ENCODE data around the gene NSMCE1. TPM values are rescaled to one million over a fixed set of nuclear protein-coding genes. Genes with fewer than 3 reads are reported as not detected.
"Not testable (repeated sequence)": the region's sequence is repeated elsewhere in the genome, so short reads cannot be mapped to it uniquely, and the experiment has no call there.

Gene NSMCE1
- total and polyA plus RNA-seq, 8 donors, result 48.6 to 71.7 (median 65.0) TPM

DNA sequence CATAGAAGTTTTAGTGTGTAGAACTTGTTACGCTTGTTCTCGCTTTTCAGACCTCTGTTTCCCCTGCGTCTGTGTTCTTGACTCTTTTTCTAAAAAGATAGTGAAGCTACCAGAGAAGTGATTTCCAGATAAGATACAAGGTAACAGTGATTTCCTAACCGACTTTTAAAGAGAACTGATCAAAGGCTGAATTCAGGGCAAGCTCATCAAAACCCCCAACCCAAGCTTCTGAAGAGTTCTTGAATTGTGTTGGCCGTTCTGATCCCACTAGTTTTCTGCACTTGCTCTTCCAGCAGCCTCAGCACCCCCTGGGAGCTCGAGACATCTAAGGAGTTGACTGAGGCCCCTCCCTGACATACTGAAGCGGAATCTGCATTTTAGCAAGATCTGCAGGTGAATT lies 12.7 kb upstream of the NSMCE1 start:
- Histone ChIP-seq H3K36me3 (no peaks in the 10 kb centered on the region), H3K27ac (no peak overlapping the region), H3K9me3 (no peaks in the 10 kb centered on the region), H3K4me3 (no peak overlapping the region), H3K27me3 (no peaks in the 10 kb centered on the region), H3K4me1 (peaks cover 0 to 7% of the 10 kb centered on the region in 2 donors)
- DNase-seq, result no peak
- intact Hi-C loops (cut with DNase I), result no loop called here
- ATAC-seq, result no peak
- TF ChIP-seq, protein P1, sequence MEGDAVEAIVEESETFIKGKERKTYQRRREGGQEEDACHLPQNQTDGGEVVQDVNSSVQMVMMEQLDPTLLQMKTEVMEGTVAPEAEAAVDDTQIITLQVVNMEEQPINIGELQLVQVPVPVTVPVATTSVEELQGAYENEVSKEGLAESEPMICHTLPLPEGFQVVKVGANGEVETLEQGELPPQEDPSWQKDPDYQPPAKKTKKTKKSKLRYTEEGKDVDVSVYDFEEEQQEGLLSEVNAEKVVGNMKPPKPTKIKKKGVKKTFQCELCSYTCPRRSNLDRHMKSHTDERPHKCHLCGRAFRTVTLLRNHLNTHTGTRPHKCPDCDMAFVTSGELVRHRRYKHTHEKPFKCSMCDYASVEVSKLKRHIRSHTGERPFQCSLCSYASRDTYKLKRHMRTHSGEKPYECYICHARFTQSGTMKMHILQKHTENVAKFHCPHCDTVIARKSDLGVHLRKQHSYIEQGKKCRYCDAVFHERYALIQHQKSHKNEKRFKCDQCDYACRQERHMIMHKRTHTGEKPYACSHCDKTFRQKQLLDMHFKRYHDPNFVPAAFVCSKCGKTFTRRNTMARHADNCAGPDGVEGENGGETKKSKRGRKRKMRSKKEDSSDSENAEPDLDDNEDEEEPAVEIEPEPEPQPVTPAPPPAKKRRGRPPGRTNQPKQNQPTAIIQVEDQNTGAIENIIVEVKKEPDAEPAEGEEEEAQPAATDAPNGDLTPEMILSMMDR (IDR thresholded peaks at IDR 0.05), result no peak

DNA sequence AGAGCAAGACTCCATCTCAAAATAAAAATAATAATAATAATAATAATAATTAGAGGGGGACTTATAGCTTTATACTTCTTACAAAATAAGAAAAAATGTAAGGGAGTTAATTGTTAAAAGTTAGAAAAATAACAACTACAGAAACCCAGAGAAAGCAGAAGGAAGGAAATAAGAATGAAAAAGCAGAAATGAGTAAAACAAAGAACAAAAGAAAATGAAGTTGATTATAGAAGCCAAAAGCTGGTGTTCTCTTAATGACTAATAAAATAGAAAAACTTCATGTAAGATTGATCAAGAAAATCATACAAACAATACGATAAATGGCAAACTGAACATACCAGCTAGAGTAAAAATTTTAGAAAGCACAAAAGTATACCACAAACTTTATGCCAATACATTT lies 6.8 kb upstream of the NSMCE1 start:
- Histone ChIP-seq H3K36me3 (no peaks in the 10 kb centered on the region), H3K9me3 (no peaks in the 10 kb centered on the region), H3K4me1 (no peaks in the 10 kb centered on the region), H3K4me3 (no peak overlapping the region), H3K27me3 (no peaks in the 10 kb centered on the region), H3K27ac (no peak overlapping the region)
- no peak for DNase-seq
- intact Hi-C loops (cut with DNase I), result no loop called here
- no peak for ATAC-seq
- TF ChIP-seq, protein P1 (IDR thresholded peaks at IDR 0.05), result no peak

DNA sequence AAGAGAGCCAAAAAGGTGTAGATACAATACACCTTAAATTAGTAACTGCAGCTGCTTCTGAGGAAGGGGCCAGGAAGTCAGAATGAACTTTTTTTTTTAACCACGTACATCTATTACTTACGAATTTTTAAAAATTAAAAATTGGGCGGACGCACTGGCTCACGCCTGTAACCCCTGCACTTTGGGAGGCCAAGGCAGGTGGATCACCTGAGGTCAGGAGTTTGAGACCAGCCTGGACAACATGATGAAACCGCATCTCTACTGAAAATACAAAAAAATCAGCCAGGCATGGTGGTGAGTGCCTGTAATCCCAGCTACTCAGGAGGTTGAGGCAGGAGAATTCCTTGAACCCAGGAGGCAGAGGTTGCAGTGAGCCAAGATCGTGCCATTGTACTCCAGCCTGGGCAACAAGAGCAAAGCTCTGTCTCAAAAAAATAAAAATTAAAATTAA lies 5.9 kb upstream of the NSMCE1 start:
- H3K27ac ChIP-seq, result not testable (repeated sequence)

DNA sequence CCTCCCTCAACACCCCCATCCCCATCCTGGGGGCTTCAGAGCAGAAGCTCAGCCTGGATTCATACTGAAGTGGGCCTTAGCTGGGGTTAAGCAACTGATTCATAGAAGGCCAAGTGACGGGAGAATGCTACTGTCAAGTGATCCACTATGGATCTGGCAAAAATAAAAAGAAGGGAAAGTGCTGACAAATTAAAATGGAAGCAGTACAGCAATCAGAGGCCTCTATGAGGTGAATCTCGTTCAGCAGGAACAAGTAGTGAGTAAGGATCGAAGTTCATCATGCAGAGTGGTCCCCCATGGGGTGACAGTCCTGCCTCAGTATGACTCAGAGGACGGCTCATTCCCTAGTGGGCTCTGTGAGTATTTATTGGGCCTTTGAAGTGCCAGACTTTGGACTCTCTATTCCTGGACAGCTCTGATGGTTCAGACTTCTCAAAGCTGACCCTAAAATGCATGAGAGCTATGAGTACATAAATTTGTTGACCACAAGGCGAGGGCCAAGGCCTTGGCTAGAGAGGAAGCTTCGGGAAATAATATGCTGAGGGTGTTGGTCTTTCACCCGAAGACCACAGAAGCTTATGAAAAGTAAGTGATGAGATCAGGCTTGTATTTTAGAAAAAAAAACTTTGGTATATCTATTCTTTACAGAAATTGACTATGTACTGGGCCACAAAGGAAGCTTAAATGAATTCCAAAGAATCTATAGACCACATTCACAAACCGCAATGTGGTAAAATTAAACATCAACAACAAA lies 5.3 kb upstream of the NSMCE1 start:
- ATAC-seq (no peak), DNase-seq (no peak)
- TF ChIP-seq, protein P1 (IDR thresholded peaks at IDR 0.05), result no peak
- no peaks in the 10 kb centered on the region for H3K36me3 ChIP-seq
- H3K9me3 ChIP-seq, result no peaks in the 10 kb centered on the region
- no peak overlapping the region for H3K4me3 ChIP-seq
- intact Hi-C loops (cut with DNase I), result no loop called here
- H3K4me1 ChIP-seq, result peaks cover 0 to 3% of the 10 kb centered on the region in 2 donors
- H3K27ac ChIP-seq, result no peak overlapping the region
- H3K27me3 ChIP-seq, result no peaks in the 10 kb centered on the region

More for the DNA sequence above, 5.9 kb upstream of the NSMCE1 start:
- H3K9me3 ChIP-seq; H3K4me1 ChIP-seq; H3K4me3 ChIP-seq; H3K27me3 ChIP-seq; ATAC-seq; DNase-seq; intact Hi-C loops (cut with DNase I); H3K36me3 ChIP-seq: not testable (repeated sequence)

DNA sequence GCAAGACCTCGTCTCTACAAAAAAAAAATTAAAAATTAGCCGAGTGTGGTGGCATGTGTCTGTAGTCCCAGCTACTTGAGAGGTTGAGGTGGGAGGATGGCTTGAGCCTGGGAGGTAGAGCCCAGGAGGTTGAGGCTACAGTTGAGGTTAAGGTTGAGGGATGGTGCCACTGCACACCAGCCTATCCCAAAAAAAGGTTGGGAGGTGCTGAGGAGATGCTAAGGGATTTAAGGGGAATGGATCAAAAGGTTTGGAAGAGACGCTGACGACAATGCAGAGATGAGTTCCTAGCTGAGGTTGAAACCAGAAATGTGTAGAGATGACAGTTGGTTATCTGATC lies 4.7 kb upstream of the NSMCE1 start:
- no peak overlapping the region for H3K27ac ChIP-seq
- no peak for DNase-seq

DNA sequence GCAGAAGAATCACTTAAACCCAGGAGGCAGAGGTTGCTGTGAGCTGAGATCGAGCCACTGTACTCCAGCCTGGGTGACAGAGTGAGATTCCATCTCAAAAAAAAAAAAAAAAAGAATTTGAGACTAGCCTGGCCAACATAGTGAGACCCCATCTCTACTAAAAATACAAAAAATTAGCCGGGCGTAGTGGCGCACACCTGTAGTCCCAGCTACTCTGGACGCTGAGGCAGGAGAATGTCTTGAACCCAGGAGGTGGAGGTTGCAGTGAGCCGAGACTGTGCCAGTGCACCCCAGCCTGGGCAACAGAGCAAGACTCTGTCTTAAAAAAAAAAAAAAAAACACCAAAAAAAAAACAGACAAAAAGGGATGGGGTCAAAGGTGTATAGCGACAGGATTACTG lies 4.1 kb upstream of the NSMCE1 start:
- not testable (repeated sequence) for H3K4me3 ChIP-seq, DNase-seq, H3K27ac ChIP-seq

More for the DNA sequence above, 4.7 kb upstream of the NSMCE1 start:
- no peak for ATAC-seq
- intact Hi-C loops (cut with DNase I), result no loop called here
- Histone ChIP-seq H3K9me3 (no peaks in the 10 kb centered on the region), H3K27me3 (no peaks in the 10 kb centered on the region), H3K4me3 (no peak overlapping the region), H3K4me1 (peaks cover under 1 to 3% of the 10 kb centered on the region in 2 donors), H3K36me3 (no peaks in the 10 kb centered on the region)
- TF ChIP-seq, protein P1 (IDR thresholded peaks at IDR 0.05), result no peak

More for the DNA sequence above, 4.1 kb upstream of the NSMCE1 start:
- ATAC-seq; H3K4me1 ChIP-seq; intact Hi-C loops (cut with DNase I); H3K27me3 ChIP-seq; H3K36me3 ChIP-seq; H3K9me3 ChIP-seq: not testable (repeated sequence)
